Posterior vena cava (tissue), 2 donors: ENCODE measurements around the gene AMZ2. TPM values are rescaled to one million over a fixed set of nuclear protein-coding genes. Genes with fewer than 3 reads are reported as not detected.
"Not testable (repeated sequence)": the region's sequence is repeated elsewhere in the genome, so short reads cannot be mapped to it uniquely, and the experiment has no call there.

ENCODE experiments used
- DNase-seq: peaks from one replicate; pipeline ENCODE4 v3.0.0-alpha.2; 2020; ENCODE audit warnings: low spot score
- intact Hi-C, 2 donors: fragments of 100-400 bp; cut with DNase I; formaldehyde crosslinking; loops; one replicate each; pipeline versions ENCODE4 v1.14.1 to v1.14.2; 2022 to 2023
- total RNA-seq, 2 donors: library from RNA; stranded (reverse); fragmentation: NEBNext Ultra II Directional; extraction: Animal tissue kit (Norgen Biotek cat#: 25700); gene quantifications; one replicate each; pipeline ENCODE4 v1.2.1, GENCODE V29; 2021
- donor health status: DM: yes; HTN: yes; CAD: no.
- donor health status: DM: yes; HTN: yes; CAD: no.

The AMZ2 gene
- total RNA-seq, 2 donors from 2014 or later, result 43.4 to 58.9 TPM

DNA sequence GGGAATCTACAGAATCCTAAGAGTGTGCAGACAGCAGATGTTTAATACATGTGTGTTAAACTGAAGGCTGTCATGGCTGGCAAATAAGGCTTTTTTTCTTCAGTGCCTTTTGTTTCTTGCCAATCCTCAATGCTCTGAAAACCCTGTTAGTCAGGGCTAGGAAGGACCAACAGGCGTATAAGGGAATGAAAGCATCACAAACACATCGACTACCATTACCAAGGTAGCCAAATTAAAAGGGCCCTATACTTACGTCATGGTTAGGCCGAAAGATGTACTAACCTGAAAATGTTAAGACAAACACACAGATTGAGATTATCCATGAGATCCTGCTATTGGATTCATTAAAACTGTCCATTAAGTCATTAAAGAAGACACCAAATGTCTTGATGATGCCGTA, 30.0 kb downstream of the AMZ2 start:
- intact Hi-C loops, result no loop called here
- DNase-seq, result no peak

DNA sequence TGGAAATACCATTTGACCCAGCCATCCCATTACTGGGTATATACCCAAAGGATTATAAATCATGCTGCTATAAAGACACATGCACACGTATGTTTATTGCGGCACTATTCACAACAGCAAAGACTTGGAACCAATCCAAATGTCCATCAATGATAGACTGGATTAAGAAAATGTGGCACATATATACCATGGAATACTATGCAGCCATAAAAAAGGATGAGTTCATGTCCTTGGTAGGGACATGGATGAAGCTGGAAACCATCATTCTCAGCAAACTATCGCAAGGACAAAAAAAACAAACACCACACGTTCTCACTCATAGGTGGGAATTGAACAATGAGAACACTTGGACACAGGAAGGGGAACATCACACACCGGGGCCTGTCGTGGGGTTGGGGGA, 34.1 kb downstream of the AMZ2 start:
- DNase-seq, intact Hi-C loops: not testable (repeated sequence)

DNA sequence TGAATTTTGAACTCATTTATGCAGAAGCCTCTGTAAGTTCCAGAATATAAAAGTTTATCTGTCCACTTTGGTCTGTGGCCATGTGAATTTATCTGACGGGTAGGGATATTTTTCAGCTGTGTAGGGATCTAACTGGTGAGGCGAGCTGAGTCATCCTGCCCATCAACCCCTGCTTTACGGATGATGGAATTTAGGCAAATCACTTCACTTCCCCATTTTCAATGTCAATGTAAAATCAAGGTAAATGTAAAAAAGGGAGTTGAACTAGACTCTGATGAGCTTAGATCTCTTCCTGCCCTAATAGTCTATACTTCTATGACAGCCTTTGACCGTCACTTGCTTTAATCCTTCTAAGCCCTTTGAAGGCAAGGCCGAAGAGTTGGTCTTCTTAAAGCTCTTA, 40.5 kb downstream of the AMZ2 start:
- intact Hi-C loops, result no loop called here
- DNase-seq, result no peak

DNA sequence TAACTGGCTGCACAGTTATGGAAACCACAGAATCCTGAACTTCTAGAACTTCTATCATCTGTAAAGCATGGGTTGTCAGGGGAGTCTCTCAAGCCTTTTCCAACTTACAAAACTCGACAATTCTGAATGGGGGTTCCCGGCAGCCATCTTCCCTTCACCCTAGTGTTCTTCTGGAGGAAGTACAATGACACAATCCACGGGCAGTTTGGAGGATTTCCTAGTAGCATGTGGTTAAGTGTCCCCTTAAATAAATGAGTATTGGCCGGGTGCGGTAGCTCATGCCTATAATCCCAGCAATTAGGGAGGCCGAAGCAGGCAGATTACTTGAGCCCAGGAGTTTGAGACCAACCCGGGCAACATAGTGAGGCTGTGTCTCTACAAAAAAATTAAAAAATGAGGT, 41.0 kb downstream of the AMZ2 start:
- intact Hi-C loops, result no loop called here
- no peak for DNase-seq

DNA sequence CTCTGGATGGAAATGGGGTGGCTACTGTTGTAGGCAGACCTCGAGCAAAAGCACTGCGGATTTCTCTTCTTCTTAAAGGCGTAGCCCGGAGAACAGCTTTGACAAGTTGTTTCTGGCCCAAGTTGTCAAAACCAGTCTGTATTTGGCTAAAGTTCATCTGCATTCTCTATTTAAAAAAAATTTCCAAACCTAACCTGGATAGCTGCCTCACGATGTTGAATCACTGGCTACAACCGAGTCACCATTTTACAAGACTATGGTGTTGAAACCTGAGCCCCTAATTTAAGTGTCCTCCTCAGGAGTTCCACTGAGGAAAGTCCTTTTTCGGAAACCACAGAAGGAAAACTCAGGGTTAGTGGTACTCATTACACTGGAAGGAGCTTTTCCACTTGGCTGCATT, 41.6 kb downstream of the AMZ2 start:
- no peak for DNase-seq
- intact Hi-C loops, result no loop called here

DNA sequence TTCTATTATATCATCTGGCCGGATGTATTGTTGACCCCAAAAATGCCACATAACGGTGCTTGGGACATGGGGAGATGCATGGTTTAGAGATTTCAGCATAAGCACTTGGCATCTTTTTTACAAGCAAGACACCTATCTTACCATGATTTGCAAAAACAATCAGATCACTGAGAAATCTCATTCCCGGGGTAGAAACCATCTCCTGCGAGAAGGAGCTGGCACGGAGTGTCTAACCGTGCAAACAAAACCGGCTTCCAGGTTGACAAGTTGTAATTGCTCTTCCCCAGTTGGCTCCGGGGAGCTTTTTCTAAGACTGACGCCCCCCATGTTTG, 42.1 kb downstream of the AMZ2 start:
- DNase-seq, result no peak
- intact Hi-C loops, result no loop called here

DNA sequence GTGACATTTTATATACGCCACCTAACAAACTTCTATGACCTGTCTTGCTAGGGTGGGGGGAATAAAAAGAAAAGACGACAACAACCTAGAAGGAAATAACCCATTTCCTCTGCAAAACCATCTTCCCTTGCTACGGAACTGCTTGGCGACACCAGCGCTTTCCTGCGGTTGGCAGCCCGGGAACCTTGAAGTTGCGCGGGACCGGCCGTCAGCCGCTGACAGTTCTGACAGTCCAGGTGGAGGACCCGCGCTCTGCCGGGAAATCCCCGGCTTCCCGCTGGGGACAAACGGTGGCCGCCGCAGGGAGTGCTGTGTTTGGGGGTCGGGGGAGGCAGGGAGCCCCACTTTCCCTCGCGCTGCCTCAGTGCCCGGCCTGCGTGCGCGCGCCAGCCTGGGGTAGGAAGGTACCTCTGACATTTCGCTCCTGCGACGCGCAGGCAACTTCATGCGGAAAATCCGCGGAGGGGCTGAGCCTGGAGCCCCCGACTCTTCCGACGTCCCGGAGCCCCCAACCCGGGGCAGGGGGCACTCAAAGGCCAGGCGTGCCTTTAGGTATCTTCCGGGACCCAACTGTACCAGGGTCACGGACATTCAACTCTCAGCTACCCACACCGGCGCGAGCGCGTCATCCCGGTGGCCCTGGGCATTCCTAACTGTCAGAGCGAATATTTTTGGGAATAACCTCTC, 42.6 kb downstream of the AMZ2 start:
- DNase-seq, result peak; percentile 86
- intact Hi-C loops, result no loop called here

DNA sequence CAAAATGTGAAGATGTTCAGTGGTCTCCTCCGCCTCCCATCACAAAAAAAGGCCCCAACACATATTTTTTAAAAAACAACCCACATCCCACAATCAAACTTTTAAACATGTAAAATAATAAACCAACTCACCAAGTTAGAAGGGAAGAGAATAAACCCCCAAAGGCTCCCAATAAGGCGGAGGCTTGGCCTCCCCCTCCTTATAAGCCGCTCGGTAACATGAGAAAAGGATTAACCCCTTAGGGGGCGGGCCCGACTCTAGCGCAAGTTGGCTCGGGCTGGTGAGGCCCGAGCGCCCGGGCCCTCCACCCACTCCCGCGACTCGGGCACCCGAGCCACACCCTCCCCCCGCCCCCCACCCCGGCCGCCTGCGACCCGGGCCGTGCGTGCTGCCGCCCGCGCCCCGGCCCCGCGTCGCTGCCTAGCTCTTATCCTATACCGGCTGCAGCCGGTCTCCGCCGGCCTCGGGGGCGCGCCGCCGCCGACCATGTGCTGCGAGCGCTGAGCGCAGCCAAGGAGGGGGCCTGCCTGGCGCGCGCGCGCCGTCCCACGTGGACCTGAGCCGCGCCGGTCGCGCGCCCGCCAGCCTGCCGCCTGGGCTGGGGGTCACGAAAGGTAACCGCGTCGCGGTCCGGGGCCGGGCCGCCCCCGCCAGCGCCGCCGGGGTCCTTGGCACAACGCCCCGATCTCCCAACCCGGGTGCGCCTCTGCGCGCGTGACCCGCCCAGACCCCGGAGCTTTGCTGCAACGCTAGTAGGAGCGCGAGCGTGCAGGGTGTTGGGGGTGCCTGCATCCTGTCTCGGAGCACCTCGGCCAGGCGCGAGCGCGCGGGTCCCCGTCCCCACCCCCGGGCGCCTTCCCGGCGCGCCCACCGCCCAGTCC, 43.4 kb downstream of the AMZ2 start, which contains the start of the genes ARSG and SLC16A6:
ARSG (plus strand) TSS at position 541 of the 881 bp plus-strand sequence. CDS start 15,999 bp downstream, outside the sequence.
SLC16A6 (minus strand) TSS at position 173 of the 881 bp plus-strand sequence. CDS start 12,807 bp downstream, outside the sequence.
- intact Hi-C loops, result no loop called here

DNA sequence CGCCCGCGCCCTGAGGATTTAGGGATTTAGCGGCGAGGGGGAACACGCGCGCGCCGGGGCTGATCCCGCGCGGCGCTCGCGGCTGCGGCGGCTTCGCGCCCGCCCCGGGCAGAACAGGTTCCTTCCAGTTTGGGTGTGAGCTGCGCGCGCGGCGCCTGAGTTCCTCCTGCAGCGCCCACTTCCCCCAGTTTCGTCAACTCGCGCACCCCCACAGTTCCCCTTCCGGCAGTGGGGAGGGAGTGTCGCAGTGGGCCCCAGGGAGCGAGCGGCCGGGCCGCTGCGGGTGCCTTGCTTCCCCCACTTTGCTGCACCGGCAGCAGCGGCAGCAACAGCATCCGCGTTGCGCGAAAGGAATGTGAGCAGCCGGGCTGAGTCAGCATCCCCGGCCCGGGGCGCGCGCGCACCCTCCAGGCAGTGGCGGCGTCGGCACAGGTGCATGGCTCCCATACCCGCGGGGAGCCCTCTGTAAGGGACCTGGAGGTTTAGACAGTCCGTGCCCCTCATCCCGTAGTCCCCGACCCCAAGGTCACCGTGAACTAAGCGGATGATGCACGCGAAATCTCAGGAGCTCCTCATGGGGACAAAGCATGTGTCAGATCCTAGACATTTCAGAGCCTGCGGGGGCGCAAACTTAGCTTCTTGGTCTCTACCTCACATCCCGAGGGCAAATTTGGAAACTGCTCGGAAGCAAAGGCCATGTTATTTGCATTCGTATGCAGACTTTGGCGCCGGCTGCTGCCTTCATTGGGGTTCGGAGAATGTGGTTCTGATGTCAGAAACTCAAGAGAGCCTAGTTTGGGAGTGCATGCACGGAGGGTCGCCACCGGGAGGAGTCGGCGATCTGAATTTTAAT, 44.2 kb downstream of the AMZ2 start:
- peak; percentile 97 for DNase-seq
- intact Hi-C loops, result no loop called here

More for the DNA sequence above, 43.4 kb downstream of the AMZ2 start, which contains the start of the genes ARSG and SLC16A6:
- DNase-seq, result peak; percentile 94

DNA sequence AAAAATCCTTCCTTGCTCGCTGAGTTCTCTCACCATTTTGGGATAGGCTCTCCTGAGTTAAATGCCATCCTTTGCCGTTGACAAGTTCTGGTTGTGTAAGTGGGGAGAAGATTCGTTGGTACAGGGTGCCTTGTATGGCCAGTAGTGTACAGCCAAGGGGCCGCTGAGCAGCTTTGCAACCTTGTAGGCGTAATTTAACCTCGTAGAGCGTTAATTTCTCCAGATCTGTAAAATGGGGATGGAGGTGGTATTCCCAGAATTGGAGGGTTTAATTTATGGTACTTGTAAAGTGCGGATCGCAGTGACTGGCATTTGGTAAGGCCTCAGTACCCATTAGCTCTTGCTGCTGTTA, 44.8 kb downstream of the AMZ2 start:
- intact Hi-C loops, result no loop called here
- no peak for DNase-seq

DNA sequence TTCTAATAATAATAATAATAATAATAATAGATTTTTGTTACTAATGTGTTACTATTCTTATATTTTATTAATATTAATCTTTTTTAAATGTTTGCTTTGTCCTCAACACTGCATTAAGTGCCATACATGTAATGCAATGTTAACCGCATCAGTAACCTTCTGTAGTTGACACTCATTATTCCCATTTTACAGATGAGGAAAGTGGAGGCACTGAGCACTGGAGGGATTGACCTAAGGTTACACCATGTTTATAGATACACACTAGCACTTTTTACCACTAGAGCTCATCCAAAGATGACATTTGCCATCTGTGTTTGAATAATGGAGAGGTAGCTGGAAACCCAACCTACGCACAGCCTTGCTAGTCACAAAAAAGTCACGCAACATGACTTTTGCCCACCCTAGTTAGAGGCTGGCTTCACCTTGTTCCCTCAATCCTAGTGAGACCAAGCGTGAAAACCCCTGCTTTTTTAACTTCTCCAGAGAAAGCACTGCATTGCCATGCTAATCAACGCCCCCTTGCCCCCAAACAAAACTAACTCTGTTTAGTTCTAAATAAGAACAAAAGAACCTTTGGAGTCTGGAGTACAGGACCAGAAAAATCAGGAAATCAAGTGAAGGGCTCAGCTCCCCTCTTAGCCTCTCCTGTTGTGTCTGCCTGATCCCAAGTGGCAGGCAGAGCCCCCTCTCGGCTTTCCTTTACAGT, 45.8 kb downstream of the AMZ2 start:
- intact Hi-C loops, result no loop called here
- DNase-seq, result no peak

DNA sequence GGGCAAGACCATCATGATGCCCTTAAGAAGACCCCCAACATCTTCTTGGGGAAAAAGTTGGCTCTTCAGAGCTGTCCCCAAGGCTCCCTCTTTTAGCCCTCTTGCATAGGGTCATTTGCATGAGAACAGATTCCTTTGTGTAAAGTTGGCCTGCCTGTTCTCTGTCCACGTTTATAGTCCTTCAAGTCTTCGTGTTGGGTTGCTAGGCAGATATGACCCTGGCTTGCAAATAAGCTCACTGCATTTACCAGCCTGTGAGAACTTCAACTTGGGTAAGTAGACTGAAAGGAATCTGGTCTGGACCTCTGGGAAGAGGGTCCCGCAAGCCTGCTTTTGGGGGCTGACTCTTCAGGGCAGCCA, 46.3 kb downstream of the AMZ2 start:
- intact Hi-C loops, result no loop called here
- DNase-seq, result no peak

DNA sequence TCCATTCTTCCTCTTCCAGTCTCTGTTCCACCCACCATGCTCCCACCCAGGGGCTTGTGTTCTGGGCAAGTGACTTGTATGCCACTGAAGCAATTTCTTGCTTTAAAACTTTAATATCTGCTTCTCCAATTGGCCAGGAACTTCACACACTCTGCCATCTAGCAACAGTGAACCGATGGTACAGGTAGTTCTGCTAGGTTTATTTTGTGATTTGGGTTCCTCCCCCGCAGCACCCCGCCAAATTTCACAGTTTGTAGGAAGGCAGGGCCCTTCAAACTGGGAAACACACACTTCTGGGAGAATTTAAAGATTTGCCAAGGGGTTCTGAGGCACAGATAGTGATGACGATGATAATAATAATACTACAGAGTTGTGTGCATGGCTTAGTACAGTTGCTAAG, 46.8 kb downstream of the AMZ2 start:
- intact Hi-C loops, result no loop called here
- DNase-seq, result no peak

DNA sequence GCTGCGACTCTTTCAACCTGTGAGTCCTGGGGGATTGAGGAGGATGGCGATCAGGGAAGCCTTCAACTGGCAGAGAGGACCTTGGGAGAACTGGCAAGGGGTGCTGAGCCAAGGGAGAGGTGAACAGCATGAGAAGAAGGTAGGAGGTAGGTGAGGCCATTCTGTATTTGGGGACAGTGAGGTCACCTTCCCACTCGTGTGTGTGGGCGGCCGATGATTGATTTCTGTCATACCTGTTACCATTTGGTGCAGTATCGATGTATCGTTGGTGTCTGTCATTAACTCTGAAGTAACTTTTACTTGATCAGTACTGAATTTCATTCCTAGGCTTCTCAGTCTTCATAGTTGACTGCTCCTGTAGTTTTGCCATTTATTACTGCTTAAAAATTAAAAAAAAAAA, 47.2 kb downstream of the AMZ2 start:
- intact Hi-C loops, result no loop called here
- DNase-seq, result no peak

DNA sequence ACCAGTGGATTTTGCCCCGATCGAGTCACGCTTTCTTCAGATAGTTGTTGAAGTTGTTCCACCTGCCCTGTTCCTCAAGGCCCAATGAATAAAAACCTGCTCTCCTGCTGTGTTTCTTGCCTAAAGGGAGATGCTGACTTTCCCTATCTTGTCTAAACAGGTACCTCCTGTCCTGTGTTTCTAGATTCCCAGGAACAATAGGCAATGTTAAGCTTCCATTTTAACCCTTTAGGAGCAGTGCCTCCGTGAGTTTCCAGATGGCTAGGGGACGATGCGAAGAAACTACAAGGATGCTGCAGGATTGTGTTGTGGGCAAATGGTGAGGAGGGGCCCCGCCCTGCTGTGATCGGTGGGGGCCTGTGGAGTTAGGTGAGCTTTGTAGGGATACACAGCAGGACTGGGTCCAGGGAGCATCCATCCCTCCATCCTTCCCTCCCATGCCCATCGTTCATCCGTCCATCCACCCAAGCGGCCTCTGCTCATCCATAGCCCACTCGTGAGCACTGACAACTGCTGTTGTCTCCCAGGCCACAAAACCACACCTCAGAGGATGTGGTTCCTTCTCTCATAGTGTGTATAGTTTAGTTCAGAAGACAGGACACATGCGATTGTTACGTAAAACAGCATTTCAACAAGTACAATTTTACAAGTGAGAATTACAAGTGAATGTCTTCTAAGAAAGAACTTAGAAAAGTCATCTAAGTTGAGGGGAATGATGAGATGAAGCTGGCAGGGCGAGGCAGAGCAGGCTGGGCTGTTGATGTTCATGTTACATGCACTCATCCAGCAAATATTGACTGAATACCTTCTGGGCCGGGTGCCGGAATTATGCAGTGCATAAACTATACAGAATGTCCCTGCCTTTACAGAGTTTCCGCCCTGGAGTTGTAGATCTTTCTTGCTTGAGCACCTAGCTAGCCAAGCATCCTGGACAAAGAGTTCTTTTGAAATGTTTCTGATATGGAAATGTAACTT, 48.7 kb downstream of the AMZ2 start:
- DNase-seq, result no peak
- intact Hi-C loops, result no loop called here

DNA sequence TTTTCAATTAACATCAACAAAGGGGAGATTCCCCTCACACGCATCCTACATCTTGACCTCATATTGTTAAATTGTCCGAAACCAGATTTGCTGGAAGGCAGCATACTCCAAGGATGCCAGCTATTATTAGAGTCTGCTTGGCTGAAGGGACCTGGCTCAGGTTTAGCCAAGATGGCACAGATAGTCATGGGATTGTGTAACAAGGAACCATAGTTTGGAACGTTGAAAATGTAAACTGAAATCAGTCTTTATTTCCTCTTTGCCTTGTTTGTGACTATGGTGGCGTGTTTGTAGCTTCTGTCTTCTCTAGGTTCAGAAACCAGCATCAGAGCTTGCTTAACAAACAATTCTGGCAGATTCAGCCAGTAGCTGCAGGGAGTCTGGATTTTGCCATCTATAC, 49.4 kb downstream of the AMZ2 start:
- no peak for DNase-seq
- intact Hi-C loops, result no loop called here

DNA sequence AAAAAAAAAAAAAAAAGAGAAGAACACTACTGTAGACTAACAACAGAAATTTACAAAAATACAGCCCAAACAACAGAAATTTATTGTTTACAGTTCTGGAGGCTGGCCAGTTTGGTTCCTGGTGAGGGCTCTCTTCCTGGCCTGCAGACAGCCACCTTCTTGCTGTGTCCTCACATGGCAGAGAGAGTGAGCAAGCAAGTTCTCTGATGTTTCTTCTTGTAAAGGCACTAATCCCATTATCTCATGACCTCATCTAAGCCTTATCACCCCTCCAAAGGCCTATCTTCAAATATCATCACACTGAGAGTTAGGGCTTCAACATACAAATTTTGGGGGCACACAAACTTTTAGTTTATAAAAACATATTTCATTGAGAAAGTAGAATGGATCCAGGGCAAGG, 50.8 kb downstream of the AMZ2 start:
- no peak for DNase-seq
- intact Hi-C loops, result no loop called here

DNA sequence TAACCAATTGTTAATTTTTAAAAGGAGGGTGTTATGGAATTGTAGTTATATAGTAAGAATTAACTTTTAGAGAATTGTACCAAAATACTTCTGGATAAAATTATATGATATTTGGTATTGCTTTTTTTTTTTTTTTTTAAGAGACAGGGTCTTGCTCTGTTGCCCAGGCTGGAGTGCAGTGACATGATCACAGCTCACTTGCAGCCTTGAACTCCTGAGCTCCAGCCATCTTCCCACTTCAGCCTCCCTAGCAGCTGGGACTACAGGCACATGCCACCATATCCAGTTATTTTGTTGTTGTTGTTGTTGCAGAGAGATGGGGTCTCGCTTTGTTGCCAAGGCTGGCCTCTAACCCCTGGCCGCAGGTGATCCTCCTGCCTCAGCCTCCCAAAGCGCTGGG, 52.0 kb downstream of the AMZ2 start:
- intact Hi-C loops, result no loop called here

More for the DNA sequence above, 52.0 kb downstream of the AMZ2 start:
- no peak for DNase-seq
